Stimulated activated CD4-positive, alpha-beta T cell treated with anti-CD3 and anti-CD28 coated beads, Interleukin-15, amount 100 ng/mL, for 48 hours (primary cell): ENCODE data around the gene SFXN3.

Experiments
- DNase-seq, 2 donors: peaks; one replicate each; pipeline ENCODE4 v3.0.0-alpha.2; 2020; ENCODE audit warnings: low read depth in 2 of 2

SFXN3 gene, protein sequence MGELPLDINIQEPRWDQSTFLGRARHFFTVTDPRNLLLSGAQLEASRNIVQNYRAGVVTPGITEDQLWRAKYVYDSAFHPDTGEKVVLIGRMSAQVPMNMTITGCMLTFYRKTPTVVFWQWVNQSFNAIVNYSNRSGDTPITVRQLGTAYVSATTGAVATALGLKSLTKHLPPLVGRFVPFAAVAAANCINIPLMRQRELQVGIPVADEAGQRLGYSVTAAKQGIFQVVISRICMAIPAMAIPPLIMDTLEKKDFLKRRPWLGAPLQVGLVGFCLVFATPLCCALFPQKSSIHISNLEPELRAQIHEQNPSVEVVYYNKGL

GRCh38 chr10:101031128-101031795, at the start of gene SFXN3, which contains the start of gene PDZD7:
Gene SFXN3, plus strand, starts transcription at chr10:101031234. Its CDS starts 3,461 bp downstream, at chr10:101034695.
Gene PDZD7, minus strand, starts transcription at chr10:101031129. Its CDS starts 910 bp downstream, at chr10:101030219.
- DNase-seq: peak; percentile 91 to 97

DNA sequence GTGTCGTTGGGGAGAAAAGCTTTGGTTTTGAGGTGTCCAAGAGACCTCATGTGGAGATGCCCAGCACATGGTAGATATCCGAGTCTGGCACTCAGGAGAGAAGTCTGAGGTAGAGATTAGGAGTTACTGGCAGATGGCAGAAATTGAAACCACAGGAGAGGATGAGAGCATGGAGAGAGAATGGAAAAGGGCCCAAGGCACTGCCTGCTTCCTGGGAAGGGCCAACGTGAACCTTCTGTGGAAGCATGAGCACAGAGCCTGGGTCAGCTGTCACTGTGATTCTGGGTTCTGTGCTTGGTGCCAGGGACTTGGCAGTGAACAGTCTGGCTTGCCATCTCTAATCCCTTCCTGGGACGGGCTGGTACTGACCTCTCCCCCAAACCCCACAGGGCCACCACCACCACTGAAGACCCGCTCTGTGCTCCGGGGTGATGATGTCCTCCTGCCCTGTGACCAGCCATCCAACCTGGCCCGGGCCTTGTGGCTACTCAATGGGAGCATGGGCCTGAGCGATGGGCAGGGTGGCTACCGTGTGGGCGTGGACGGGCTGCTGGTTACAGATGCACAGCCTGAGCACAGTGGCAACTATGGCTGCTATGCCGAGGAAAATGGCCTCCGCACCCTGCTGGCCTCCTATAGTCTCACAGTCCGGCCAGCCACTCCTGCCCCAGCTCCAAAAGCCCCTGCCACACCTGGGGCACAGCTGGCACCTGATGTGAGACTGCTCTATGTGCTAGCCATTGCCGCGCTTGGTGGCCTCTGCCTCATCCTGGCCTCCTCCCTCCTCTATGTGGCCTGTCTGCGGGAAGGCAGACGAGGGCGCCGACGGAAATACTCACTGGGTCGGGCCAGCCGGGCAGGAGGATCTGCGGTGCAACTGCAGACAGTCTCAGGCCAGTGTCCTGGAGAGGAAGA, 47.9 kb upstream of the SFXN3 start:
- DNase-seq: no peak

- no peak for DNase-seq
Observed at GRCh38 chr10:100983868-100984671, 47.0 kb upstream of the SFXN3 start.

GRCh38 chr10:100984672-100985177, 46.3 kb upstream of the SFXN3 start:
- no peak for DNase-seq

- no peak for DNase-seq
Observed at GRCh38 chr10:100985336-100985735, 45.7 kb upstream of the SFXN3 start.

GRCh38 chr10:100986623-100986951, 44.4 kb upstream of the SFXN3 start:
- DNase-seq: no peak

GRCh38 chr10:100986952-100987684, 43.9 kb upstream of the SFXN3 start, which contains the start of the genes MRPL43 and TWNK:
Gene MRPL43, minus strand, starts transcription at chr10:100987497. Its CDS starts 54 bp downstream, at chr10:100987443.
Gene TWNK, plus strand, starts transcription at chr10:100987543. Its CDS starts 668 bp downstream, at chr10:100988211.
- DNase-seq: peak; percentile 76 to 79

DNA sequence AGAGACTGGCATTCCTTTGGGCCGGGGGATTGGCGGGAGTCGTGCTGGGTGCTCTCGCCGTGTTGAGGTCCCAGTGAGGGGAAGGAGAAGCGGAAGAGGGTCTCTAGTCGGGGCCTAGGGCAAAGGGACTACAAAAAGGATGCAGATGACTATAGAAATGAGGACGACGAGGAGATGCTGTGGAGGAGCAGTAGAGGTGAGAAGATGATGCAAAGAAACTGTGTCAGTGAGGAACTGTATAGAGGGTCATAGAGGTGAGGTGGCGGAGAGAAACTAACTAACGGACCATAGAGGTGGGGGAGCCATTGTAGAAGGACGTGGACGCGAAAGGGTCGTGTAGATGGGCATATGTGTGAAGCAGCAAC, 43.4 kb upstream of the SFXN3 start:
- DNase-seq: no peak

GRCh38 chr10:100988166-100988565, 42.9 kb upstream of the SFXN3 start:
- DNase-seq: no peak

- DNase-seq: no peak
Observed at GRCh38 chr10:100989088-100989487, 41.9 kb upstream of the SFXN3 start.

DNA sequence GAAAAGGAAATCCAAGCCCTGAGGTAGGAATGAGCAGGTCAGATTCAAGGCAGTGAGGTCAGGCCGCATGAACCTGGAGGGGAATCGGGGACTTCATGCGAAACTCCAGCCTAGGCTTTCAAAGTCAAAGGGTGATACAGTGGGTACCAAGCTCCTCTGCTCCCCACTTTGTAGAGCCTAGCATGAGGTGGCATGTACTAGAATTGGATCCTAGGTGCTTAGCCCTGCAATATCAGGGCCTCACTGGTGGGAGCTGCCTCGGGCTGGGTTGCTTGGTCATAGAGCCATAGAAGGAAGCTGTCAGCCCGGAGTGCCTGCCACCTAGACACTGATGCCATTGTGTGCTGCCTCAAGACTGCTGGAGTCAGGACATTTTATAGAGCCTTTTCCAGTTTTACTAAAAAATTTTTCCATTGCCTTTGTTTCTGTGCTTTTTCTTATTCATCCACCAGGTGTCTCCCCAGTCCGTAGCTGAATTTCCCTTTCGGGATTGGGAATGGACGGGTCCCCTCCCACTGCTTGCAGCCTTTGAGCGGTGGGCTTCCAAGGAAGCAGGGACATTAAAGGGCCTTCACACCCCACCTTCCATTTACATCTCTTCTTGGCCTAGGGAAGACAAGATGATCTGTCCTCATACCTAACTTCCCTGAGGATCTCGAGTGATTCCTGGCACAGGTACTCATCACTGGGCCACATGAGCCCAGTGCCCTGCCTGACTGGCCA, 36.9 kb upstream of the SFXN3 start:
- no peak for DNase-seq

GRCh38 chr10:100995181-100995580, 35.9 kb upstream of the SFXN3 start:
- no peak for DNase-seq

DNA sequence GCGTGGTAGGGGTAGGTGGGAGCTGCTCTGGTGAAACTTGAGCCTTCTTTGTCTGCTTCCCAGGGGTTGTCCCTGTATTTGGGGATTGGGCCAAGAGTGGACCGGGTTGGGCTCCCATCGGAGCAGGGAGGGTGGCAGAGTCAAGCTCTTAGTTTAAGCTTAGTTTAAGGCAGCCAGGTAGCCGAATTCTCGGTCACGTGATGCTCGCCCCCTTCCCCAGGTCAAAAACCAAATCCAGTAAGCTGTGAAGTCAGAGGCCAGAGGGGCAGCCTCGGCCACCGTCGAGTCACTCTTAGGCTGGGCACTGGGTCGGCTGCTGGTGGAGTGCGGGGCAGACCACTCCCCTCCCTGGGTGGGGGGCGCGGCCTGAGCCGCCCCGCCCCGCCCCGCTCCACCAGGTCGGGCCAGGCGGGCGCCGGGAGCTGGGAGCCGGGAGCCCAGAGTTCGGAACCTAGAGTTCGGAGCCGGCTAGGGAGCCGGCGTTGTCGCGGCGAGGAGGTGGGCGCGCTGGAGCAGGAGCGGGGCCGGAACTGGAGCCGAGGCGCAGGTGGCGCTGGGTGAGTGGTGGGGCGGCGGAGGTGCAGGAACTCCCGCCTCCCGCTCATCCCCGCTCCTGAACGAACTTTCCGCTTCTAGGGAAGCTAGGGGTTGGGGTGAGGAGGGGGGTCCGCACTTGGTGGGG, 34.2 kb upstream of the SFXN3 start:
- DNase-seq: no peak

DNA sequence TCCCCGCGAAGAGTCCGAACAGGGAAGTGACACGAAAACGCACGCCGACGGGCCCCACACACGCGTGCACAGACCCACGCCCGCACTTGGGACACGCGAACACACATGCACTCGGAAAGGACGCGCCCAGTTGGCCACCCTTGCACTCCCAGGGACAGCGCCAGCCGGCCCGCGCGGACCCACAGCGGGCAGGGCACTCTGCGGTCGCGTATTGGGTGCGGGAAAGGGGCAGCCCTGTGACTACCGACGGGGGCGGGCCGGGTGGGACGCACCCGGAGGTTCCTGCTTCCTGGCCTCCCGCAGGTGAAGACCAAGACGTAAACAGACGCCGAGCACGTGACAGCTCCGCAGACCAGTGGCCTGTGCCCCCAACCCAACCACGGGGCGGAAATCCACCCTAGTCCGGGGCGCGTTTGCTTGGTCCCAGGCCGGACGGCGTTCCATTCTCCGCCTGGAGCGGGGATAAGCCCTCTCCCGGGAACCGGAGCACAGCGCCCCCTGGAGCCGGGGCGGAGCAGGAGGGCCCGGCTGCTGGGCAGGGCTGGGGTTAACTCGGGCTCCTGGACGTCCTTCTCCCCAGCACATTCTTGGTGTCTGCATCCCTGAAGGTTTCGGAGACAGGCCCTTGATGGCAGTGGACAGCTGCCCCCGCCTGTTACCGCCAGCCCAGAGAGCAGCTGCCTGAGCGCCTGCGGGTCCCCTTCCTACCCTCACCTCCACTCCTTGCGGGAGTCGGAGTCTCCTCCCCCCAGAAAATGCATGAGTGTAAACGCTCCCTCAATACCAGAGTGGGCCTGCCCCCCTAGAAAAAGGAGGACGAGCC, 33.5 kb upstream of the SFXN3 start:
- peak; percentile 47 to 64 for DNase-seq

DNA sequence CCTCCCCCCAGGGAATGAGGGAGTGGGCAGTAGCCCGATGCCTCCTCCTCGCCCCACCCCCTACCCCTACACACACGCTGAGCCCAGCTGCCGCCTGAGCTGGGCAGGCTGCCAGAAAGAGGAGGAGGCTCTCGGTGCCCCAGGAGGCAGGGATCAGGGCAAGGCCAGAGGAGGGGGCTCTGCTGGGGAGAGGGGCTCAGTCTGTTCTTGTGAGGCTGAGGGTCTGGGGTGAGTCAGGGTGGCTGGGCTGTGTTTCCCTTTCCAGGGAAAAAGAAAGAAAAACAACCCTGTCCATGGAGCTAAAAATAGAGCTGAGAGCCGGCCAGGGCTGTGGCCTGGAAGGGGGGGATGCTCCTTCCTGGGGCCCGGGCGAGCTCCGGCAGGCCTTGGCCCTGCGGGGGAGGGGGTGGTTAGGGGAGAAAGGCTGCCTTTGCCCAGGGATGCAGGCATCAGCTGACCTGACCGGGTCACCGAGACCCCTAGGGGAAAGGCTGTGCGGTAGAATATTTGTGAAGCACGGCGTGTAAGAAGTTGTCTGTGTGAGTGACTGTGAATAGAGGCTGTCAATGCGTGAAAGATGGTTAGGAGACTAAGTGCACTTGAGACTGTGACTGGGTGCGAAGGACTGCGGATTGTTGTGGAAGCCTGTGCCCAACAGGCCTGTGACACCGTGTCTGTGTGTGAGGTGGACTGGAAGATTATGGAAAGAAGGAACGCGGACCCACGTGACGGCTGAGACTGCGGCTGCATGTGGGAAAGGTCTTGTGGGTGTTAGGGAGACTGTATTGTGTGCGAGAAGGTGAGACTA, 32.6 kb upstream of the SFXN3 start:
- DNase-seq: peak; percentile 41 to 63

- DNase-seq: peak; percentile 43 to 72
Observed at GRCh38 chr10:100998991-100999741, 31.9 kb upstream of the SFXN3 start.

- no peak for DNase-seq
Observed at GRCh38 chr10:100999742-101000126, 31.3 kb upstream of the SFXN3 start, which contains the start of gene LZTS2. Gene LZTS2, plus strand, starts transcription at chr10:100999808. Its CDS starts 2,731 bp downstream, at chr10:101002539.
